ENCODE results near the gene HSH2D. TPM values are rescaled to one million over a fixed set of nuclear protein-coding genes. Genes with fewer than 3 reads are reported as not detected.

HSH2D gene
- total RNA-seq, 1 experiment from 2014 or later, result 29.5 TPM

DNA sequence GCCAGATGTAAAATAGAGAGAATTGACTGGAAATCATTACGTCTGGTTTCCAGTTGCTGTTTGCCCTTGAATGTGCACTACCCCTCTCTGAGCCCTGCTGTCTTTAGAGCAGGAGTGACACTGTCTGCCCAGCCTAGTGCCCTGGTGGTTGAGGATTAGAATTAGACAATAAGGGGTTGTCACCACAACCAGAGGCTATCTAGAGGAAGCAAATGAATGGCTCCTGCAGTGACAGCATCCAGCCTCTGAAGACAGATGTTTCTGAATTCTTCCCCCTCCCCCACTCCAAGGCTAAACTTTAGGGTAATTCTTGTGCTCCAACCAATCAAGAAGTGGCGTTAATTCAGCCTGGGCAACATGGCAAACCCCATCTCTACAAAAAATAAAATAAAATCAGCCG lies 29.8 kb upstream of the HSH2D start:
- Mint-ChIP-seq H3K36me3 (ENCODE audit: insufficient read depth, unreplicated experiment) (peaks cover 27% of the 10 kb centered on the region), H3K4me1 (ENCODE audit: low read depth, unreplicated experiment) (no peaks in the 10 kb centered on the region), H3K9me3 (ENCODE audit: low read depth, unreplicated experiment) (no peaks in the 10 kb centered on the region), H3K27me3 (ENCODE audit: unreplicated experiment) (no peaks in the 10 kb centered on the region), H3K27ac (ENCODE audit: unreplicated experiment) (no peak overlapping the region), H3K4me3 (ENCODE audit: low read depth, unreplicated experiment) (no peak overlapping the region)
- no peak for DNase-seq
- intact Hi-C loops (cut with micrococcal nuclease; ENCODE audit: unreplicated experiment), result loop anchor here (10.0 kb wide), 2 partner anchors 49 to 71 kb away; partner anchors contain the start of gene FAM32A
- CTCF ChIA-PET, result no interaction called here
- TF ChIP-seq, protein P1, sequence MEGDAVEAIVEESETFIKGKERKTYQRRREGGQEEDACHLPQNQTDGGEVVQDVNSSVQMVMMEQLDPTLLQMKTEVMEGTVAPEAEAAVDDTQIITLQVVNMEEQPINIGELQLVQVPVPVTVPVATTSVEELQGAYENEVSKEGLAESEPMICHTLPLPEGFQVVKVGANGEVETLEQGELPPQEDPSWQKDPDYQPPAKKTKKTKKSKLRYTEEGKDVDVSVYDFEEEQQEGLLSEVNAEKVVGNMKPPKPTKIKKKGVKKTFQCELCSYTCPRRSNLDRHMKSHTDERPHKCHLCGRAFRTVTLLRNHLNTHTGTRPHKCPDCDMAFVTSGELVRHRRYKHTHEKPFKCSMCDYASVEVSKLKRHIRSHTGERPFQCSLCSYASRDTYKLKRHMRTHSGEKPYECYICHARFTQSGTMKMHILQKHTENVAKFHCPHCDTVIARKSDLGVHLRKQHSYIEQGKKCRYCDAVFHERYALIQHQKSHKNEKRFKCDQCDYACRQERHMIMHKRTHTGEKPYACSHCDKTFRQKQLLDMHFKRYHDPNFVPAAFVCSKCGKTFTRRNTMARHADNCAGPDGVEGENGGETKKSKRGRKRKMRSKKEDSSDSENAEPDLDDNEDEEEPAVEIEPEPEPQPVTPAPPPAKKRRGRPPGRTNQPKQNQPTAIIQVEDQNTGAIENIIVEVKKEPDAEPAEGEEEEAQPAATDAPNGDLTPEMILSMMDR (IDR thresholded peaks at IDR 0.05; ENCODE audit: unreplicated experiment), result no peak
- no TSS peak for BruUV-seq (replicated peaks)

- H3K27me3 Mint-ChIP-seq (ENCODE audit: unreplicated experiment), result no peaks in the 10 kb centered on the region
- H3K4me1 Mint-ChIP-seq (ENCODE audit: low read depth, unreplicated experiment), result no peaks in the 10 kb centered on the region
- intact Hi-C loops (cut with micrococcal nuclease; ENCODE audit: unreplicated experiment), result loop anchor here (10.0 kb wide), 2 partner anchors 51 to 69 kb away; partner anchors contain the start of gene FAM32A
- peaks cover 37% of the 10 kb centered on the region for H3K36me3 Mint-ChIP-seq (ENCODE audit: insufficient read depth, unreplicated experiment)
- no TSS peak for BruUV-seq (replicated peaks)
- TF ChIP-seq, protein P1 (IDR thresholded peaks at IDR 0.05; ENCODE audit: unreplicated experiment), result no peak
- H3K4me3 Mint-ChIP-seq (ENCODE audit: low read depth, unreplicated experiment), result no peak overlapping the region
- H3K9me3 Mint-ChIP-seq (ENCODE audit: low read depth, unreplicated experiment), result no peaks in the 10 kb centered on the region
- no peak for DNase-seq
- no peak overlapping the region for H3K27ac Mint-ChIP-seq (ENCODE audit: unreplicated experiment)
- CTCF ChIA-PET, result no interaction called here
Measured at GRCh38 chr19:16115301-16116039, 28.0 kb upstream of the HSH2D start.

GRCh38 chr19:16116067-16116466 lies 27.4 kb upstream of the HSH2D start:
- H3K27me3 Mint-ChIP-seq (ENCODE audit: unreplicated experiment), result no peaks in the 10 kb centered on the region
- H3K36me3 Mint-ChIP-seq (ENCODE audit: insufficient read depth, unreplicated experiment), result peaks cover 34% of the 10 kb centered on the region
- no peak for DNase-seq
- TF ChIP-seq, protein P1 (IDR thresholded peaks at IDR 0.05; ENCODE audit: unreplicated experiment), result no peak
- no peak overlapping the region for H3K27ac Mint-ChIP-seq (ENCODE audit: unreplicated experiment)
- H3K4me1 Mint-ChIP-seq (ENCODE audit: low read depth, unreplicated experiment), result no peaks in the 10 kb centered on the region
- no peak overlapping the region for H3K4me3 Mint-ChIP-seq (ENCODE audit: low read depth, unreplicated experiment)
- CTCF ChIA-PET, result no interaction called here
- no peaks in the 10 kb centered on the region for H3K9me3 Mint-ChIP-seq (ENCODE audit: low read depth, unreplicated experiment)
- no TSS peak for BruUV-seq (replicated peaks)
- intact Hi-C loops (cut with micrococcal nuclease; ENCODE audit: unreplicated experiment), result loop anchor here (10.0 kb wide), 2 partner anchors 51 to 69 kb away; partner anchors contain the start of gene FAM32A

DNA sequence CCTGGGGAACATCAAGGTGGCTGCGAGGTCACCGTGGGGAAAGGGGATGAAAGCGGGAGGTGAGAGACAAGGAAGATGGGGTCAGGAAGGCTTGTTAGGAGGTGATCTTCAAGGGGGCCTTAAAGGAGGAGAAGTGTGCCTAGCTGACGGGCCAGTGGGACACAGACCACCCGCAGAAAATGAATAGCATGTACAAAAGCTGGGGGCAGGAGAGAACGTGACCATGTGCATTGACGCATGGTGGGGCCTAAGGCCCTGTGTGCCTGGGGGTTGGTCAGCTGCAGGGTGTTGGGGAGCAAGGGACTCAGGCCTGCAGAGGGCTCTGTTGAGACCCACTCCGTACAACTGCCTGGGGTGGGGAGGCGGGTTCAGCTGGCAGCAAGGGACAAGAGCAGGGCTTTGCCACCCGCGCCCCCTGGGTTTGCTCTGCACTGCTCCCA lies 25.9 kb upstream of the HSH2D start:
- no TSS peak for BruUV-seq (replicated peaks)
- no peak for DNase-seq
- Mint-ChIP-seq H3K36me3 (ENCODE audit: insufficient read depth, unreplicated experiment) (peaks cover 28% of the 10 kb centered on the region), H3K27ac (ENCODE audit: unreplicated experiment) (no peak overlapping the region), H3K4me1 (ENCODE audit: low read depth, unreplicated experiment) (no peaks in the 10 kb centered on the region), H3K9me3 (ENCODE audit: low read depth, unreplicated experiment) (no peaks in the 10 kb centered on the region), H3K4me3 (ENCODE audit: low read depth, unreplicated experiment) (no peak overlapping the region), H3K27me3 (ENCODE audit: unreplicated experiment) (no peaks in the 10 kb centered on the region)
- TF ChIP-seq, protein P1 (IDR thresholded peaks at IDR 0.05; ENCODE audit: unreplicated experiment), result no peak
- intact Hi-C loops (cut with micrococcal nuclease; ENCODE audit: unreplicated experiment), result loop anchor here (10.0 kb wide), 2 partner anchors 53 to 67 kb away; partner anchors contain the start of gene FAM32A
- CTCF ChIA-PET, result interaction anchor here (0.7 to 1.6 kb wide), 2 partner anchors 26 to 68 kb away, joined by 3 read pairs; partner anchors contain the start of gene FAM32A
